Left lobe of liver (tissue), 2 donors: Measurements from ENCODE around the gene ZBTB40. TPM values are rescaled to one million over a fixed set of nuclear protein-coding genes. Genes with fewer than 3 reads are reported as not detected.

Experiments
- ATAC-seq: fragments of 200-7000 bp; cut with Tn5 transposase; one replicate; pipeline ENCODE4 v1.9.1; 2020; ENCODE audit warnings: mild to moderate bottlenecking, moderate library complexity
- DNase-seq: peaks from one replicate; pipeline ENCODE4 v3.0.0-alpha.2; 2020; ENCODE audit warnings: low spot score
- total RNA-seq: library from RNA; stranded (reverse); gene quantifications from one replicate; pipeline ENCODE4 v1.2.1, GENCODE V29; 2021
- donor health status: DM: no; HTN: no; CAD: no; lungs with moderate emphysema.
- donor health status: DM: no; HTN: yes; CAD: no.

The ZBTB40 gene
- total RNA-seq, 1 donor from 2014 or later: 6.7 TPM

DNA sequence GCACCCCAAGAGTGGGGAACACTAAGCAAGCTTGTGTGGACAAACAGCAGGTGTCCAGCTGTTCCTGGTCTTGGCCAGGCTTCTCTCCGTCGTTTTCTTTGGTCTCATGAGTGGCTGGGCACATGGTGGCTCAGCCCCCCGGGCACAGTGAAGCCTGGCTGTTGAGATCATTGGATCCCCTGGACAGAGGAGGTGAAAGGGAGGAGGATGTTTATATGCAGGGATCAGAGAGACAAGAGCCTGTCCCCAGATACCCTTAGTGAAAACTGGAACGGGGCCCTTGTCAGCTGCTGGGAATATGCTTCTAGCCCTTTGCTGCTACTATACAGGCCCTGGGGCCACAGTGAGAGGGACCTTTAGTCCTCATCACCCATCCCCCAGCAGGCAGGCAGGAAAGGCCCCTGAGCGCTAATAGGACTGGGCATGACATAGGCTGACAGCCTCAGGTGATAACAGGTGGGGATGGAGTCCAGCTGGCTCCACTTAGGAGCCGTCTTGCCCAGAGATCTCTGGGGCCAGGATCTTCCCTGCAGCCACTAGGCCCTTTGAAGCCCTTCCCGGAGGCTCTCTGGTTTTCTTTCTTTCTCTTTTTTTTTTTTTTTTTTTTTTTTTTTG lies 128.0 kb downstream of the ZBTB40 start:
- no peak for DNase-seq
- no peak for ATAC-seq

Other genes with a start within 250 kb of the ZBTB40 start
- gene EPHA8, start 111.6 kb downstream of the ZBTB40 start, total RNA-seq: not detected
- gene C1QA, start 184.8 kb downstream of the ZBTB40 start, total RNA-seq: 65.3 TPM
- gene C1QC, start 191.8 kb downstream of the ZBTB40 start, total RNA-seq: 76.0 TPM
- 79.0 TPM for gene C1QB, start 201.4 kb downstream of the ZBTB40 start, total RNA-seq